ENCODE results near the gene ZMYND8.

GRCh38 chr20:47309806-47310426 is 46.6 kb downstream of the ZMYND8 start:
- TF ChIP-seq CTCF (conservative IDR thresholded peaks at IDR 0.05) = no peak
- TF ChIP-seq ZFX (IDR thresholded peaks at IDR 0.05) = no peak
